LHCN-M2 (cell line): Measurements from ENCODE around the gene CD82. TPM values are rescaled to one million over a fixed set of nuclear protein-coding genes. Genes with fewer than 3 reads are reported as not detected.

Experiments used
- DNase-seq: peaks from one replicate; pipeline ENCODE4 v3.0.0-alpha.2; 2012; ENCODE audit warnings: low read depth
- total RNA-seq: library from RNA; depleted of rRNA; stranded (reverse); fragments of >200 nt; gene quantifications from 2 replicates; pipeline ENCODE4 v1.2.3, GENCODE V29; 2014

The CD82 gene
- total RNA-seq, 1 experiment from 2014 or later, result 372 TPM

GRCh38 chr11:44615913-44616791 is 50.7 kb downstream of the CD82 start:
- DNase-seq, result no peak

DNA sequence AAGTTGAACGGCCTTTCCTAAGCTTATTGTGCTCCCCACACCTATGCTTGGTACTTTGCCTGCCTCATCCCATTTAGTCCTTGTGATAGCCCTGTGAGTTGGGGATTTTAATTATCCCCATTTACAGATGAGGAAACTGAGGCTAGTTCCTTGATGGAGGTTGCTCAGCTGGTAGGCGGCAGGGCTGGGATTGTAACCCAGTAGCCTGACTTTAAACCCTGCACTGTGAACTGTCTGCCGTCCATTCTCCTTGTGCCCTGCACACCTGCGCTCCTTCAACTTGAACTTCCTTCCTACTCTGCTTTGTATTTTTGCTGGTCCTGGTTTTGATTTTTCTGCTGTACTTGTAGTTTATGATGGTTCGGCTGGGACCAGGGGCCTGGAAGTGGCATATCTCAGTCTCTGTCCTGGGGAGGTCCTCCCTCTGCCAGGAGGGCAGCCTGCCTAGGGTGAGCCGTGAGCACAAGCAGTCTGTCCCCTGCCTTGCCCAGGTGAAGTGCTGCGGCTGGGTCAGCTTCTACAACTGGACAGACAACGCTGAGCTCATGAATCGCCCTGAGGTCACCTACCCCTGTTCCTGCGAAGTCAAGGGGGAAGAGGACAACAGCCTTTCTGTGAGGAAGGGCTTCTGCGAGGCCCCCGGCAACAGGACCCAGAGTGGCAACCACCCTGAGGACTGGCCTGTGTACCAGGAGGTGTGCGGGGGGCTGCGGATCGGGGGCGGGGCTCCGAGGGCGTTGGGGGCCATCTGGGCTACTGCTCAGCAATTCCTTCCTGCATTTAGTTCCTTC is 52.4 kb downstream of the CD82 start:
- DNase-seq, result no peak

DNA sequence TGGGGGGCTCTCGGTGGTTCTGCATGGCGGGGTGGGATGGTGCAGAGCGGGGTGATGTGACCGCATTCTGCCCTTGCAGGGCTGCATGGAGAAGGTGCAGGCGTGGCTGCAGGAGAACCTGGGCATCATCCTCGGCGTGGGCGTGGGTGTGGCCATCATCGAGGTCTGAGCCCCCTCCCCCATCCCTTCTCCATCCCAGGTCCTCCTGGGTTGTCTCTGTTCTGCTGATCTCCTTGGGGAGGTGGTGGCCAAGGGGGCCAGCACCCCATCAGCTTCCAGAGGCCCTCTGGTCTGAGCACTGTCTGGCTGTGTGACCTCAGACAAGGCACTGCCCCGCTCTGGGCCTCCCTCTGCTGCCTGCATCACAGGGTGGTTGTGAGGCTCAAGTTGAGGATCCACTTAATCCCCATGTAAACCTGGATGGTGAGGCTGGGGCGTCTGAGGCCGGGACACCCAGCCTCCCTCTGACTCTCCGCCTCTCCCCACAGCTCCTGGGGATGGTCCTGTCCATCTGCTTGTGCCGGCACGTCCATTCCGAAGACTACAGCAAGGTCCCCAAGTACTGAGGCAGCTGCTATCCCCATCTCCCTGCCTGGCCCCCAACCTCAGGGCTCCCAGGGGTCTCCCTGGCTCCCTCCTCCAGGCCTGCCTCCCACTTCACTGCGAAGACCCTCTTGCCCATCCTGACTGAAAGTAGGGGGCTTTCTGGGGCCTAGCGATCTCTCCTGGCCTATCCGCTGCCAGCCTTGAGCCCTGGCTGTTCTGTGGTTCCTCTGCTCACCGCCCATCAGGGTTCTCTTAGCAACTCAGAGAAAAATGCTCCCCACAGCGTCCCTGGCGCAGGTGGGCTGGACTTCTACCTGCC is 53.3 kb downstream of the CD82 start:
- no peak for DNase-seq

DNA sequence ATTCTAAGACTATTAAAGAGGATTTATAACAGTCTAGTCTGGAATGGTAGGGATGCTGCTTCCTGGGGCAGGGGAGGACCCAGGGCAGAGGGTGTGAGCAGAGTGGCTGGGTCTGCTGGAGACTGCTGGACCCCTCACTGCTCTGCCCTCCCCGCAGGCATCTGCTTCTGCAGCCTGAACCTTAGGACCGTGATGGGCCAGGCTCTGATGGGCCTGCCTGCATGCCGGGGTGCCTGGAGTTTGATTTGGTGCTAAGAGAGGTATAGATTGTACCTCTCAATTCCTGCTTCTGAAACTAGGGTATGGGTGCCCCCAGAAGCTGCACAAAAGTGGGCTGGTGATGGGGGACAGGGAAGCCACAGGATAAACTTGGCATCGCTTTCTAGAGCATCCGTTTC is 54.9 kb downstream of the CD82 start:
- no peak for DNase-seq

GRCh38 chr11:44621140-44621681 is 55.7 kb downstream of the CD82 start:
- peak; percentile 42 for DNase-seq

- DNase-seq, result no peak
Observed at GRCh38 chr11:44621784-44622183, 56.3 kb downstream of the CD82 start.

DNA sequence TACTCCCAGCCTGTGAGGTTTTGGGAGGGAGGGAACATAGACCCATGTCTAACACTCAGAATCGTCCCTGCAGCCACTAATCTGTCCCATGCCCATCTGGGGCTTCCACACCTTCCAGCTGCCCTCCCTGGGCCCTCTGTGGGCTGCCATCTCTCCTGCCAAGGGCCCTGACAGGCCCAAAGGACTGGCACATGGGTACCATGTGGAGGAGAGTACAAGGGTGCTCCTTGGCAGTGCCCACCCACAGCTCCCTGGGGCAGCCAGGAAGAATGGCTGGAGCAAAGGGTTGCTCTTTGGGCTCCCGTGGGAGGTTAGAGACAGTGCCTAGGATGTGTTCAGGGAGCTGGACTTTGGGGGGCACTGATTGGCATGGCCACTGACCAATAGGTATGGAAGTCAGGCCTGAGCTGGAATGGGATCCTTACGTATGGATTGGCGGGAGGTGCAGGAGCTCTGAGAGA is 56.8 kb downstream of the CD82 start:
- no peak for DNase-seq

DNA sequence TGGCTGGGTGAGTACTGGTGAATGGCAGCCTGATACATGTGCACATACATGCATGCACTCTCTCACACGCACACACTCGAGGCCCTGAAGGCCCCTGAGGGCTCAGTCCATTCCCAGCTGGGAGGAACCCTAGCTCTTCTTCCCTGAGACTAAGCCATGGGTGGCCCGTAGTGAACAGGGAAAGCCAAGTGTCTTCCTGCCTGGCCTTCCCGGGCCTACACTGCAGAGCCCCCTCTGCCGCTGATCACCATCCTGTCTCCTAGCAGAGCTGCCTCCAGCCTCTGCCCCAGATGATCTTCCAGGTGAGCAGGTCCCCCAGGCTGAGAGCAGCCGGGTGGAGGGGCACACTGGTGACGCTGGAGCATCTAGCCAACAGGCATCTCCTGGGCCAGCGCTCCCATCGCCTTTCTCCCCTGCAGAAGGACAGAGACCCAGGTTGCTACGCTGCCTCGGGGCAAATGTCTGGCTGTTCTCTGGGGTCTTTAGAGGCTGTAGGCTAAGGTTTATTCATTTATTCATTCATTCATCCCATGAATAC is 57.3 kb downstream of the CD82 start:
- no peak for DNase-seq

- DNase-seq, result no peak
Observed at GRCh38 chr11:44623341-44623730, 57.9 kb downstream of the CD82 start.

DNA sequence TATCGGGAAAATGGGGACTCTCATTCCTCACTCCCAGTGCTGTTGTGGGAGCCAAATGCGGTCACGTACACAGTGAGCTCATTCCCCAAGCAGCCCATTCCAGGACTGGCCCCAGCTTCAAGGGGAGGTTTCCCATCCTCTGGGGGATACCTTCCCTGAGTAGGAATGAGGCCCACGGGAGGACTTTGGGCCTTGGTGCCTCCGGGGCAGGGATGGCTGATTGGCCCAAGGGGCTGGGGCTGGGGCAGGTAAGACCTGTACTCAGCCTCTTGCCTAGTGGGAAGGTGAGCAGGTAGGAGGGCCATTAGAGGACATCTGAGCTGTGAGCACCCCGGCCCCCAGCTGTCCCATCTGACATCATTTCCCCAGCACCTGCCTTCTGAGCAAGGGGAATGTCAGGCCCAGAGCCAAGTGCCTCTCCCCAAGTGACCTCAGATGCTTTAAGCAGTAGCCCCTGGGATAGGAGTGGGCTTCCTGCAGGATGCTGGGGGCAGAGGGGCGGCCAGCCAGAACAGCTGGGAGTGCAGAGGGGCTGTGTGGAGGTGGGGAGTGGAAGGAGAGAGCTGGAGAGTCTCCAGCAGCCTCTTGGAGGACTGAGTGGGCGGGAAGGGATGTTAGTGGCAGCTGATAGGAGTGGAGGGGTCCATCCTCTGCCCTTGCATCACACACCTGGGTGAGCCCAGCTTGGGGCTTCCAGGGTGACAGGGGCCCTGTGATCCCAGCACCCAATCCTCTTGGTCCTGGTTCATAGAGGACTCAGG is 58.4 kb downstream of the CD82 start:
- peak; percentile 72 for DNase-seq

DNA sequence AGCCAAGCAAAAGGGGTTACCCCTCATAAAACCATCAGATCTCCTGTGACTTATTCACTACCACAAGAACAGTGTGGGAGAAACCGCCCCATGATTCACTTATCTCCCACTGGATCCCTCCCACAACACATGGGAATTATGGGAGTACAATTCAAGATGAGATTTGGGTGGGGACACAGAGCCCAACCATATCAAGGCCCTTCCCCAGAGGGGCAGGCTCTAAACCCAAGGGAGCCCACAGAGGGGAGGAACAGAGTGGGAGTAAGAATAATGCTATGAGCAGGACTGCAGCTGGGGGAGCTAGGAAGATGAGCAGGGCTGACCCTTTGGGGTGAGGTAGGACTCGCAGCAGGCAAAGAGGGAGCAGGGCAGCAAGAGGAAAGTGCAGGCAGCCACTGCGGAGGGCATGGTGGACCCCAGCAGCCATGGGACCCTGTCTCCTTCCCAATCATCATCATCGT is 59.3 kb downstream of the CD82 start:
- peak; percentile 70 for DNase-seq

GRCh38 chr11:44625759-44626523 is 60.5 kb downstream of the CD82 start:
- no peak for DNase-seq

DNA sequence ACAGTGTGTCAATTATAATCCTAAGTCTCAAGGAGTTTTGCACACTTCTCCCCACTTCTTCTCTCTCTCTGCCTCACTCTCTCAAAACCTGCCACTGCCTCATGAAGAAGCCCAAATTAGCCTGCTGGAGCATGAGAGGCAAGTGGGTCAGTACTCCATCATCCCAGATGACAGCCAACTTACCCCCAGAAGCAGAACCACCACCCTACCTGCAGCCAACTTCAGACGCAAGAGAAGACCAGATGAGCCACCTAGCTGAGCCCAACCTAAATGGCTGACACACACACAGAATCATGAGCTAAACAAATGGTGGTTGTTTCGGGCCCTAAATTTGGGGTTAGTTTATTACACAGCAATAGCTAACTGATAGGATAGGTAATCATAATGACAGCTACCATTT is 61.2 kb downstream of the CD82 start:
- DNase-seq, result no peak

DNA sequence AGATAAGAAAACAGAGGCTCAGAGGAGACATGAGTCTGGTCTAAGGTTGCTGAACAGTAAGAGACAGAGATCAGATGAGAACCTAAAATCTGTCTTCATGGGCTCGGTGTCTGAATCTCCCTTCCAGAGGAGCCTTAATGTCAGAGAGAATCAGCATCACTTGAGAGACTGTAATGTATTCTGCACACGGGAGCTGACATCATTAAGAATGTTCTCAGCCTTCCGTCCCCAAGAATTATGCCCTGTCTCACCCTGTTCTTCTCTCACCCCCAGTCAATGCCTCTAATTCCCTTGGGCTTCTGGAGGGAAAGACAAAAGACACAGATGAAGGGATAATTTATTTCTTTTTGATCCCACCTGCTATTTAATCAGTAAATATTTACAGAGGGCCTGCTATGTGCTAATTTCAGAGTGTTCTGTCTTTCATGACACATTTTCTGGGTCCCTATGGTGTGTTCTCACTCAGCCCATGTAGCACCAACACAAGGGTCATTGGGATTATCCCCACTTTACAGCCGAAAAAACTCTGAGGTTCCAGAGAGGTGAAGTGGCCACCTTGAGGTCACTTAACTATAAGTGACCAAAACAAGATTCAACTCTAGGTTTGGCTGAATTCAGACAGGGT is 61.8 kb downstream of the CD82 start:
- no peak for DNase-seq

- DNase-seq, result peak; percentile 79
Observed at GRCh38 chr11:44627911-44628729, 62.7 kb downstream of the CD82 start.

- no peak for DNase-seq
Observed at GRCh38 chr11:44628730-44629700, 63.6 kb downstream of the CD82 start.
